Measurements from ENCODE around the gene LTC4S.

DNA sequence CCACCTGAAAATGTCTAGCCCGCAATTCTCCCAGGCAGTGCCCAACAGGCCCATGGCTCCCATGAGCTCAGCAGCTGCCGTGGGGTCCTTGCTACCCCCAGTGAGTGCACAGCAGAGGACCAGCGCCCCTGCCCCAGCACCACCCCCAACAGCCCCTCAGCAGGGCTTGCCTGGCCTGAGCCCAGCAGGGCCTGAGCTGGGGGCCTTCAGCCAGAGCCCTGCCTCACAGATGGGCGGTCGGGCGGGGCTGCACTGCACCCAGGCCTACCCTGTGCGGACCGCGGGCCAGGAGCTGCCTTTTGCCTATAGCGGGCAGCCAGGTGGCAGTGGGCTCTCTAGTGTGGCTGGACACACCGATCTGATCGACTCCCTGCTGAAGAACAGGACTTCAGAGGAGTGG, 19.3 kb upstream of the LTC4S start:
- no peak for TF ChIP-seq CTCF (IDR thresholded peaks at IDR 0.05; ENCODE audit: insufficient read depth, low read length)
- TF ChIP-seq, protein P1, sequence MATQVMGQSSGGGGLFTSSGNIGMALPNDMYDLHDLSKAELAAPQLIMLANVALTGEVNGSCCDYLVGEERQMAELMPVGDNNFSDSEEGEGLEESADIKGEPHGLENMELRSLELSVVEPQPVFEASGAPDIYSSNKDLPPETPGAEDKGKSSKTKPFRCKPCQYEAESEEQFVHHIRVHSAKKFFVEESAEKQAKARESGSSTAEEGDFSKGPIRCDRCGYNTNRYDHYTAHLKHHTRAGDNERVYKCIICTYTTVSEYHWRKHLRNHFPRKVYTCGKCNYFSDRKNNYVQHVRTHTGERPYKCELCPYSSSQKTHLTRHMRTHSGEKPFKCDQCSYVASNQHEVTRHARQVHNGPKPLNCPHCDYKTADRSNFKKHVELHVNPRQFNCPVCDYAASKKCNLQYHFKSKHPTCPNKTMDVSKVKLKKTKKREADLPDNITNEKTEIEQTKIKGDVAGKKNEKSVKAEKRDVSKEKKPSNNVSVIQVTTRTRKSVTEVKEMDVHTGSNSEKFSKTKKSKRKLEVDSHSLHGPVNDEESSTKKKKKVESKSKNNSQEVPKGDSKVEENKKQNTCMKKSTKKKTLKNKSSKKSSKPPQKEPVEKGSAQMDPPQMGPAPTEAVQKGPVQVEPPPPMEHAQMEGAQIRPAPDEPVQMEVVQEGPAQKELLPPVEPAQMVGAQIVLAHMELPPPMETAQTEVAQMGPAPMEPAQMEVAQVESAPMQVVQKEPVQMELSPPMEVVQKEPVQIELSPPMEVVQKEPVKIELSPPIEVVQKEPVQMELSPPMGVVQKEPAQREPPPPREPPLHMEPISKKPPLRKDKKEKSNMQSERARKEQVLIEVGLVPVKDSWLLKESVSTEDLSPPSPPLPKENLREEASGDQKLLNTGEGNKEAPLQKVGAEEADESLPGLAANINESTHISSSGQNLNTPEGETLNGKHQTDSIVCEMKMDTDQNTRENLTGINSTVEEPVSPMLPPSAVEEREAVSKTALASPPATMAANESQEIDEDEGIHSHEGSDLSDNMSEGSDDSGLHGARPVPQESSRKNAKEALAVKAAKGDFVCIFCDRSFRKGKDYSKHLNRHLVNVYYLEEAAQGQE (IDR thresholded peaks at IDR 0.05; ENCODE audit: insufficient replicate concordance, low read depth), result no peak
- TF ChIP-seq POLR2AphosphoS5 (IDR thresholded peaks at IDR 0.05; ENCODE audit: low read depth), result no peak

Measured in HL-60 (cell line).